ENCODE data around the gene OLA1.

Gene OLA1

GRCh38 chr2:174223388-174223787, 24.9 kb downstream of the OLA1 start:
- DNase-seq: no peak

- no peak for DNase-seq
Observed at GRCh38 chr2:174222154-174222553, 26.2 kb downstream of the OLA1 start.

DNA sequence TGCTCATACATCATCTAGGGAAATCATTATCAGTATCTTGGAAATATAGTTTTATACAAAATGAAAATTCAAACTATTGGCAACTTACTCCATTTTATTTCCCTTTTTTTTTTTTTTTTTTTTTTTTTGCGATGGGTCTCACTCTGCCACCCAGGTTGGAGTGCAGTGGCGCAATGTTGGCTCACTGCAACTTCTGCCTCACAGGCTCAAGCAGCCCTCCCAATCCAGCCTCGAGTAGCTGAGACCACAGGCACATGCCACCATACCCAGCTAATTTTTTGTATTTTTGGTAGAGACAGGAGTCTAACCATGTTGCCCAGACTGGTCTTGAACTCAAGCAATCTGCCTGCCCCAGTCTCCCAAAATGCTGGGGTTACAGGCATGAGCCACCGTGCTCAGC, 29.0 kb downstream of the OLA1 start:
- no peak for DNase-seq

GRCh38 chr2:174218773-174219172, 29.6 kb downstream of the OLA1 start:
- no peak for DNase-seq

DNA sequence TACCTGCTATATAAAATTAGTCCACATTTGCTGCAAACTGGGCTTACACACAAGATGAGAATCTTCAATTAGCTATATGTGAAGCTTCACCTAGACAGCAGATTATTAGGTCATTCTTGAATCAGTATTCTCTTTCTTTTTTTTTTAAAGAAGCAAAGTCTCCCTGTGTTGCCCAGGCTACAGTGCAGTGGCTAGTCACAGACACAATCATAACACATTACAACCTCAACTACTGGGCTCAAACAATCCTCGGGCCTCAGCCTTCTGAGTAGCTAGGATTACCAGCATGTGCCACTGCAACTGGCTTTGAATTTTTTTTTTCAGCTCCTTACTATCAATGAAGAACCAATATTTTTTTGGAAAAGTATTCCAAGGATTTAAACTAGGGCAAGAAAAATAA, 30.5 kb downstream of the OLA1 start:
- no peak for DNase-seq

DNA sequence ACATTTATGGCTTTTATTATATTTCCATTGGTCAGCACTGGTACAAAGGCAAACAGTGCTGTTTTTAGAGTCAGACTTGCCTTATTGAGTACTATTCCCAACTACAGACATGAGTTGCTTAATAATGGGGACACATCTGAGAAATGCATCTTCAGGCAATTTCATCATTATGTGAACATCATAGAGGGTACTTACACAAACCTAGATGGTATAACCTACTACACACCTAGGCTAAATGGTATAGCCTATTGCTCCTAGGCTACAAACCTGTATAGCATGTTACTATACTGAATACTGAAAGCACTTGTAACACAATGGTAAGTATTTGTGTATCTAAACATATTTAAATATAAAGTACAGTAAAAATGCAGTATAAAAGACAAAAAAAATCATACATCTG, 36.4 kb downstream of the OLA1 start:
- no peak for DNase-seq

DNA sequence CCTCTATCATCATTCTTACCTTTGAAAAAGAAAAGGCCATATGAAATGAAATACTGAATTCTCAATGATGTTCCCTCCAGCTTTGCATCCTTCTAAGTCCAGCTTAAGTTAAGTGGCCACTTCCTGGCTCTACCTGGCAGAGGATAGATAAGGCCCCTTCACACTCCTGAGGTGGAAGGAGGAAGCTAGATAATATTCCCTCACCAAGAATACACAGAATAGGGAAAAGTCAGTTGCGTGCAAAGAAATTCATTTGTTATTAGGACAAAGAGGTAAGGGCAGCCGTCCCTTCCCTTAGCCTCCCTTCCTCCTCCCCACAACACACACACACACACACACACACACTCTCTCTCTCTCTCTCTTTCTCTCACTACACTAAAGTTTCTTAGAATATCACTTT, 37.5 kb downstream of the OLA1 start:
- no peak for DNase-seq

- DNase-seq: no peak
Observed at GRCh38 chr2:174209325-174209724, 39.0 kb downstream of the OLA1 start.

GRCh38 chr2:174208026-174208425, 40.3 kb downstream of the OLA1 start:
- DNase-seq: no peak

DNA sequence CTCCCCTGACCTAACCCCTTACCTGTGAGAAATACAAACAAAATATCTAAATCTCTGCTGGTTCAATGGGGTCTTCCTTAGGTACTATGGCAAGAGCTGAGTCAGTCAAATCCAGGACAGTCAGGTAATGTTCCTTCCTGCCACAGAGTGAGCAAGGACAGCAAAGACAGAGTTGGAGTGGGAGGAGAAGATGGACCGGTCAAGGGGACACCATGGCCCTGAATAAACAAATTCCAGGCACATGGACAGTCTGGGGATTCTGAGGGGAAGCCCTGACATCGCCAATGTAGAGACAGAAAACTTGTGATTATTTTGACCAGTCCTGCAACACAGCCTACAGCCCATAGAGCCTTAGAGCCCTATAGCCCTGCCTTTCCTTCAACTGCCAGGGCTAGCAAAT, 42.8 kb downstream of the OLA1 start:
- DNase-seq: no peak

GRCh38 chr2:174202188-174202587, 46.1 kb downstream of the OLA1 start:
- DNase-seq: no peak

- no peak for DNase-seq
Observed at GRCh38 chr2:174198846-174199564, 49.3 kb downstream of the OLA1 start.

GRCh38 chr2:174195253-174195652, 53.1 kb downstream of the OLA1 start:
- no peak for DNase-seq

DNA sequence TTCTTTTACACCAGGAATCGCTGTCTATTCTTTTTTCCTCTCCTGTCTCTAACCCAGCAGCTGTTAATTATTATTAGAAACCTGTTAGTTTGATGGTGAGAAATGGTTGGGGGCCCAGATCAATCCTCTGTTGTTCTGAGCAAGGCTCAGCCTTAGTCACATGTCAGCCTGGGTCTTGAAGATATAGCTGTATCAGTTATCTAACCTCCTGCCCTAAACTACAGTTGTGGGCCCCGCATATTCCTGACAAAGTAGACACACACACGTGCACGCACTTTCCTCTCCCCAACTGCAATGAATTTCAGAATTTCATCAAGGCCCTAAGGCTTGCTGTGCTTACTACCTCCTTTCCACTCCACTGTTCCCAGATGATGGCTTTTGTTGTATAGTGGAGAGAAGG, 54.6 kb downstream of the OLA1 start:
- DNase-seq: no peak

- no peak for DNase-seq
Observed at GRCh38 chr2:174192664-174193063, 55.7 kb downstream of the OLA1 start.

- DNase-seq: no peak
Observed at GRCh38 chr2:174191342-174192074, 56.8 kb downstream of the OLA1 start.

DNA sequence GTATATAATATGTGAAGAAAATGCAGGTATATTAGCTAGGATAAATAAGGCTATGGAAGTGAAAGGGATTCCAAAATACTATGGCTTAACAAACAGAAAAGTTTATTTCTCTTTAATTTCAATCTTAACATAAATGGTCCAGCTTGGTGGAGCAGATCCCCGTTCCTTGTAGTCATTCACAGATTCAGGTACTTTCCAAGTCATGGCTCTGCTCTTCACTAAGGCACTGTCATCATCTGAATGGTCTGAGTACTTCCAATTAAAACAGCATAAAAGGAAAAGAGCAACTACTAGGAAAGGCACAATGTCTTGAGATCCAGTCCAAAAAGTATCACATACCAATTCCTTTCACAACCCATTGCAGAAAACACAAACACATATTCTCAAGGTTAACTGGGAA, 63.4 kb downstream of the OLA1 start:
- no peak for DNase-seq

DNA sequence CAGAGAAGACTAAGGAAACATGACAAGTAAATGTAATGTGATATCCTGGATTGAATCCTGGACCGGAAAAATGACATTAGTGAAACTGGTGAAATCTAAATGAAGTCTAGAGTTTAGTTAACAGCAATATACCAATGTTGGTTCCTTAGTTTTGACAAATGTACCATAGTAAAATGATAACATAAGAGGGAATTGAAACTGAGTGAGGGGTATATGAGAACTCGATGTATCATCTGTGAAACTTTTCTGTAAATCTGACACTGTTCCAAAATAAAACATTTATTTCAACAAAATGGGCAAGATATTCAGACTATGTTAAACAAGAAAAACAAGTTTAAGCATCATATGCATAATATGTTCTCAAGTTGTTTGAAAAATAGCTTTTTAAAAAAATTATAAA, 63.8 kb downstream of the OLA1 start:
- no peak for DNase-seq

GRCh38 chr2:174183076-174183475, 65.3 kb downstream of the OLA1 start:
- DNase-seq: no peak

- no peak for DNase-seq
Observed at GRCh38 chr2:174181368-174181767, 67.0 kb downstream of the OLA1 start.

DNA sequence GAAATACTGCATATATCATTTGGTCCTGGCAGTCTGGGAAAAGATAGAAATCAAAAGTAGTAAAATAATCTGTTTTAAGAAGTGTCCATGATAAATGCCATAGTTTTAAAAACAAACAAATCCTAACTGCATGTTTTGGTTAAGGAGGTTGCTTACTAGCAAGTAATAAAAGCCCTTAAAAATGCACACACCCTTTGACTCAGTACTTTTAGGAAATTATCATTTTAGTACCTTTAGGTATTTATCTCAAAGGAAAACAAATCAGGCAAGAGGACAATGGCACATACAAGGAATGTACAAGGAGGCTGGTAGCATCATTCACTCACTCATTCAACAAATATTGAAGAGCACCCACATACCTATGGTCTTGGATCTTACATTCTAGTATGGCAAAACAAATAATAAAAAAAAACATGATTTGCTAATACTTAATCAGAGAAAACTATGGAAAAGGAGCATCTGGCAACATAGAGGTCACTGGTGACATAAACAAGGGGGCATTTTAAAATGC, 67.6 kb downstream of the OLA1 start:
- DNase-seq: no peak

GRCh38 chr2:174180165-174180724, 68.1 kb downstream of the OLA1 start:
- no peak for DNase-seq

GRCh38 chr2:174177316-174177890, 70.9 kb downstream of the OLA1 start:
- DNase-seq: no peak

GRCh38 chr2:174176898-174177297, 71.4 kb downstream of the OLA1 start:
- no peak for DNase-seq
